NB4 (cell line): ENCODE results near the gene GDPD3.
A peak's percentile ranks its signal among the peaks of the same experiment; 100 is the strongest.

Experiments used
- CTCF ChIP-seq: IDR thresholded peaks from one replicate; pipeline ENCODE4 v1.5.1; 2012; ENCODE audit warnings: low read depth, low read length
- MYC ChIP-seq: IDR thresholded peaks from 2 replicates; pipeline ENCODE4 v1.6.1; 2011; ENCODE audit warnings: low read depth, low read length
- POLR2A ChIP-seq: IDR thresholded peaks from 2 replicates; pipeline ENCODE4 v1.6.1; 2011; ENCODE audit warnings: mild to moderate bottlenecking; ENCODE audit not compliant: insufficient read length; ENCODE audit errors: extremely low read depth
- TF ChIP-seq, protein P1 (sequence below): IDR thresholded peaks from 2 replicates; pipeline ENCODE4 v1.6.1; 2011; ENCODE audit warnings: low read depth, low read length

- TF ChIP-seq CTCF: peak; percentile 22
- TF ChIP-seq POLR2A: no peak
- TF ChIP-seq MYC: no peak
- TF ChIP-seq, protein P1, sequence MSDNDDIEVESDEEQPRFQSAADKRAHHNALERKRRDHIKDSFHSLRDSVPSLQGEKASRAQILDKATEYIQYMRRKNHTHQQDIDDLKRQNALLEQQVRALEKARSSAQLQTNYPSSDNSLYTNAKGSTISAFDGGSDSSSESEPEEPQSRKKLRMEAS: no peak
Measured at GRCh38 chr16:30068750-30069610, 44.4 kb downstream of the GDPD3 start.
